Endothelial cell of hepatic sinusoid (primary cell): ENCODE data around the gene MACROH2A1.

Experiments used
- in situ Hi-C: cut with HindIII; loops from 2 replicates; pipeline ENCODE4 v1.10.0; 2017; ENCODE audit warnings: low sequenced_read_pairs

Gene MACROH2A1

GRCh38 chr5:135398160-135398854 is 724 bp downstream of the MACROH2A1 start:
- in situ Hi-C loops: no loop called here

GRCh38 chr5:135397084-135397483 is 1.9 kb downstream of the MACROH2A1 start:
- in situ Hi-C loops: no loop called here

DNA sequence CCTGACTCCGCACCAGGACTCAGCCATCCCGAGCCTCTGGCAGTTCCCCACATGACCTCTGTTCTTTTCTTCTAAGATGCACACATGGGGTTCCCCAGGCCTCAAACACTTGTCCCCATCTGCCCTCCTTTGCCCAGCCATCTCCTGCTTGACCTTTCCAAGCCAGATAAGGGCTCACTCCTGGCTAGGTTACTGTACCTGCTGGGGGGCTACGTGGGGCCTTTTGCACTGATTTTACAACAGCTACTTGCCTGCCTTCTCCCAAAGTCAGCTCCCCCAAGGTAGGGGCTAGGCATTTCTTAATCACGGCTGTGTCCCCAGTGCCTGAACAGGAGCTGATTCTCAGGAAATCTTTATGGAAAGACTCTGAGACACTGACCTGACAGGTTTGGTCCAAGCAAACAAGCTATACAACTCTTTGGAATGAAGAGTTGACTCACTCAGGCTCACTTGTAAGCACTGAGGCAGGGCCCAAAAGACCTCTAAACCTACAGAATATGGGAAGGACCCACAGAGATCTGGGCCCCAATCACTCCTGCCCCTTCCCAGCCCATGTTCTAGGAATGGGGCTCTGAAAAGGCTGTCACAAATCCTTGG is 2.5 kb downstream of the MACROH2A1 start:
- in situ Hi-C loops: no loop called here

DNA sequence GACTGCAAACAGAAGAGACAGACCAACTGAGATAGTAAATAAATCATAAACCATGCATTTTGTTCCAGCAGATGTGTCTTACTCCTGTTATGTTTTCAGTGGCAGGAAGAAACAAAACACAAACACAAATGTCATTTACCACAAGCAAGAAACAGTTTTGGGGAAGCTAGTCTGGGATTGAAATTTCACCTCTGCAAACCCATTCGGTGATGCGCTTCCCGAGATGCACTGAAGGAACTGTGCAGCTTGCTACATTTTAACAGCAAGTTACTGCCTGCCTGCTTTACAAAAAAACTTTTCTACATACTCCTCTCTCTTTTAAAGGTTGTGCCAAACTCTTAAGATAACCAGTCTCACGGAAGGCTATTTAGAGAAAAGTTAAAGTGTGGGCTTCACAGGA is 3.2 kb downstream of the MACROH2A1 start:
- in situ Hi-C loops: no loop called here

- in situ Hi-C loops: no loop called here
These were observed 3.6 kb downstream of the MACROH2A1 start for GRCh38 chr5:135395451-135395850.

- in situ Hi-C loops: no loop called here
These were observed 4.9 kb downstream of the MACROH2A1 start for GRCh38 chr5:135394095-135394494.

DNA sequence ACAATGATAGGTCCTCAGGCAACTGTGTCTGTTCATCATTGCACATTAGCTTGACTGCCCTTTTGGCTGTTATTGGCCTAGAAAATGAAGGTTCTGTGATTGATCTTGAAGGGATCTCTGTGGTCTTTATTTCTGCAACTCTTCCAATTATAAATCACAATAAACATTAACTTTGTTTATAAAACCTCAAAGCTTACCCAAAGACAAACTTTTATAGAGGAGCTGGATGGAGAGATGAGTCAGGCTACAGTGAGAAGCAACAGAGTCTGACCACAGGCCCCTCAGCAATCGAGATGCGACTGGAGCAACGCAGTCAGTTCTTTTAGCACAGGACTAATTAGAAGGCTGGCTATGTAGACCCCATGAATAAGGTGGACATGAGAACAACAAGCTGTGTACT is 5.3 kb downstream of the MACROH2A1 start:
- in situ Hi-C loops: no loop called here

- in situ Hi-C loops: no loop called here
These were observed 5.8 kb downstream of the MACROH2A1 start for GRCh38 chr5:135393229-135393628.

GRCh38 chr5:135392256-135392655 is 6.8 kb downstream of the MACROH2A1 start:
- in situ Hi-C loops: no loop called here

DNA sequence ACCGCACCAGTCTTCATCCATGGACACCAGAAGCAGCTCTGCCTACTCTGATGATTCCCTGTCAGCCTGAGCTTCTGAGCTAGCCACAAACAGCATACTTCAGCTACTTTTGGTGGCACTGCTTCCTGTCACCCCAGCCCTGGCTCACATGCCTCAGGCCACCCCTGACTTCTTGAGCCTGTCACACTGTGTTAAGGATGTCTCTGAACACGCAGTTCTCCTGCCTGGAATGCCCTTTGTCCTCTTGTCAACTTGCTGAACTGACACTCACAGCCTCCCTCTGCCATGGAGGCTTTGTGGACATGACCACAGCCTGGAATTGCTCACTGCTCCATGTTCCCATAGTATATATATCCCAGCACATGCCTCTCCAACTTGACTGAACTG is 7.2 kb downstream of the MACROH2A1 start:
- in situ Hi-C loops: no loop called here

- in situ Hi-C loops: no loop called here
These were observed 7.7 kb downstream of the MACROH2A1 start for GRCh38 chr5:135391116-135391868.

GRCh38 chr5:135388860-135389435 is 10.1 kb downstream of the MACROH2A1 start:
- in situ Hi-C loops: no loop called here

DNA sequence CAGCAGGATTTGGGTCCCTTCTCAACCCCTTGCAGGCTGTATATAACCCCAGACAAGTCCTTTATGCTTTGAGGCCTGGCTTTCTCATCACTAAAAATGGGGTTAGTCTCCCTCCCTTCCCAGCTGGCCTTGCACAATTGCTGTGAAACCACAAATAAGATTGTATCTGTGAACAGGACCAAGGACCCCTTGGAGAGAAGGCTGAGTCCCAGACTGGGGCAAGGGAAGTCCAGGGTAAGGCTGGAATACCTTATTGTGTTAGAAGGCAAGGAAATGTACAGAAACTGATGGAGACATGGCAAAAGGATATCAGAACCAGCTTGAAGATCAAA is 11.4 kb downstream of the MACROH2A1 start:
- in situ Hi-C loops: no loop called here

- in situ Hi-C loops: no loop called here
These were observed 12.0 kb downstream of the MACROH2A1 start for GRCh38 chr5:135386886-135387628.

DNA sequence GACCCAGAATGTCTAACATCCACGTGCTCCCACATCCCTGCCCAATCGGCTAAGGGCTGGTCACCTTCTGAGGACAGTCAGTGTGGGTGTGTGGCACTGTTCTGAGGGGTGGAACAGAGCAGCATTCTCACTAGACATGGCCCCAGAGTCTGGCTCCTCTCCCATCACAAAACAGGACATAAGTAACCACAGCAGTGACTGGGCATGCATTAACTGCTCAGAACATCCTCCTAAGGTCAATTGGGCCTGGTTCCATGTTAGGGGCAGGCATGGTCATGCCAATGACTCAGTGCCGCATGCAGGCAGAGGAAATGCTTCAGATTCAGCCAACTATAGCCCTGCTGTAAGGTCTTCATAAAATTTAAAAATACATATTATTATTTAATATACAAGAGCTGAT is 12.9 kb downstream of the MACROH2A1 start:
- in situ Hi-C loops: no loop called here

DNA sequence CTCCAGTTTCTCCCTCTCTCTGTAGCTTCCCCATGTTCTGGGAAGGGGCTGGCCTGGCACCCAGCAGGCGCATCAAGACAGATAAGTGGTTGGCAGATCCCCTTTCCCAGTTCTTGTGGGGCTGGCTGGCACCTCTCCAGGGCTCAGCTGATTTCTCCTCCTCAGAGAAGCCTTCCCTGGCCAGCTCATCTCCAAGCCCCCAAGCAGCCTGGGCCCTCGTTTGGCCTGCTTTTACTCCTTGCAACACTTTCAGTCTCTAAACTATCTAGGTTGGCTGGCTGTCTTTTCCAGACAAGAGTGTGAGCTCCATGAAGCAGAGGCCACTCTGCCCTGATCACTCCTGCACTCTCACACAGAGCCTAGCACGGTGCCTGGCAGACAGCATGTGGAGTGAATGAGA is 13.5 kb downstream of the MACROH2A1 start:
- in situ Hi-C loops: no loop called here

- in situ Hi-C loops: no loop called here
These were observed 14.1 kb downstream of the MACROH2A1 start for GRCh38 chr5:135384898-135385297.

DNA sequence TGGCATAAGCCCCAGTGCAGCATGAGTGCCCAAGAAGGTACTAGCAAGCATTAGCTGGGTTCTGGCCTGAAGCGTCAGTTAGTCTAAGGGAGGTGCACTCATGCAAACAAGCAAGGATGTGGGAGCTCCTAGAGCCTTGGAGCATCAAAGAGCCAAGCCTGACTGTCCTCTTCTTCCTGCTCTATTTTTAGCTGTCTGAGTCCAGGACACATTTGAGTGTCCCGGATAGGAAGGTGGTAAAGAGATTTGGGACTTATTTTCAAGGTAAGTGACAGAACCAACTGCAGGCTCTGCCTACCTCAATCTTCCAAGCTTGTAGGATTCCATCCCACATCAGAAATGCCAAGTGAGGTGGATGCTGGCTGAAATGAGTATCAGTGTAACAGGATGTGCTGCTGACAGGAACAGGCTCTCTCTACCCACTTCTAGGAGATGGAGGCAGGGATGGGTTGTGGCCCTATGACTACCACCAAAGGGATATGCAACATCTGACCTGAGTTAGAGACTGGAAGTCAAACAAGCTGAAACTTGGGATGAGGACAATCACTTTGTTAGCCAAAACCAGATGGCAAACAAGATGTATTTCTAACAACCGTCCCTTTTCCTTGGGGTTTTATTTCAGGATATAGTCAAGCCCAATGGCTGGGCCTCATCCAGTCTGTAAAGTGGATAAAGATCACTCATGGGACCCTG is 15.1 kb downstream of the MACROH2A1 start:
- in situ Hi-C loops: no loop called here

DNA sequence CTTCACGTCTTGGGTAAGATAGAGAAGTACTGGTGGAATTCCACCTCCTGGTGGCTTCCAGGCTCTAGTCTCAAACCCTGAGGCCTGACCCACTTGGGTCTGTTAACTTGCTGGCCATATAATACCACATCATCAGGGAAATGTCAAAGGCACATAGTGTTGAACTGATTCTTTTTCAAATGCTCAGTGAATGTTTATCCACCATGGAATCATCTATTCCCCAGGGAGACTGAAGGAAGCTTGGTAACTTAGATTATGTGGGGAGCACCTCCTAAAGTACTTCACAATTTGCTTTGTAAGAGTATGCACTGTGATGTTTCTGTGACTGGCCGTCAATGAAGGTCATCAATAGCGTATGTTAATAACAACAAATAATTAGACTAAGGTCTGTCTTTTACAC is 16.1 kb downstream of the MACROH2A1 start:
- in situ Hi-C loops: no loop called here

DNA sequence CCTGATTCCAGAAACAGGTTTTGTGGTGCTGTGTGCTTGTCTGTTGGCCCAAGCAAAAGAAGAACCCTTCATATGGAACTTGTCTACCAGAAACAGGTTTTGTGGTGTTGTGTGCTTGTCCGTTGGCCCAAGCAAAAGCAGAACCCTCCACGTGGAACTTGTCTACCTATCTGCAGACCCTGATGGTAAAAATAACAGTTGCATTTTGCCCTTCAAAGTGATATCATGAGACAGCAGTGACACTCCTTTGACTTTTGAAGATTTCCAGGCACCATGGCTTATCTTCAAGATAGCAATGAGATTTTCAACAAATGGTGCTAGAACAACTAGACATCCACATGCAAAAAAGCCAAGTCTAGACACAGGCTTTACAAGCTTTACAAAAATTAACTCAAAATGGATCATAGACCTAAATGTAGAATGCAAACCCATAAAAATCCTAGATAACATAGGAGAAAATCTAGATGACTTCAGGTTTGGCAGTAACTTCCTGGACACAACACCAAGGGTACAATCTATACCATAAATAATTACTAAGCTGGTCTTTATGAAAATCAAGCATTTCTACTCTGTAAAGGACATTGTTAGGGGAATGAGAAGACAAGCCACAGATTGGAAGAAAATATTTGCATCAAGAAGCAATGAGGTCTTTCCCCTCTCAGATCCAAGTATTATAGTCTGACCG is 16.8 kb downstream of the MACROH2A1 start:
- in situ Hi-C loops: no loop called here
